SK-N-SH (cell line): ENCODE results near the gene FXYD2. TPM values are rescaled to one million over a fixed set of nuclear protein-coding genes. Genes with fewer than 3 reads are reported as not detected.

Source experiments
- CTCF ChIA-PET: fragments of 300-600, 350-600 bp; formaldehyde crosslinking; extraction: SDS; loops from one replicate; lab custom pipeline; 2021; lab: Yijun Ruan, JAX
- POLR2A ChIA-PET: fragments of 350-600 bp; sonication (Branson Sonifier 250); formaldehyde crosslinking; extraction: SDS; loops from one replicate; lab custom pipeline; 2020; ENCODE audit warnings: antibody characterized with exemption, inconsistent platforms; lab: Yijun Ruan, JAX
- DNase-seq: peaks from one replicate; pipeline ENCODE4 v3.0.0; 2012
- H2AFZ ChIP-seq: fragments of 200-600 bp; sonication (generic); 2 replicates; pipeline ENCODE4 v1.8.1; 2016; ENCODE audit warnings: antibody characterized with exemption, mild to moderate bottlenecking, low read depth
- H3F3A ChIP-seq: fragments of 200-600 bp; sonication (generic); replicated peaks from 2 replicates; pipeline ENCODE3; 2016; ENCODE audit warnings: antibody characterized with exemption, mild to moderate bottlenecking; ENCODE audit not compliant: insufficient read depth
- H3K27ac ChIP-seq, 2 experiments: fragments of 200-500 bp in 1 of 2; fragments of 200-600 bp in 1 of 2; sonication (Bioruptor generic) in 1 of 2; sonication (generic), shearing (Covaris generic) in 1 of 2; 2 replicates each; pipeline versions ENCODE4 v1.5.1 to v1.6.1; 2014 to 2016; ENCODE audit warnings: low read depth in 2 of 2, inconsistent platforms in 1 of 2, low read length in 1 of 2, mild to moderate bottlenecking in 1 of 2, mixed read lengths in 1 of 2
- H3K27me3 ChIP-seq: fragments of 200-600 bp; sonication (generic), shearing (Covaris generic); 2 replicates; pipeline ENCODE4 v1.6.1; 2016; ENCODE audit warnings: mixed run types; ENCODE audit not compliant: insufficient read depth
- H3K36me3 ChIP-seq, 2 experiments: fragments of 200-500 bp in 1 of 2; fragments of 200-600 bp in 1 of 2; sonication (Bioruptor generic) in 1 of 2; sonication (generic) in 1 of 2; replicated peaks in 1 of 2; 2 replicates each; pipeline versions ENCODE3 to v1.5.1; 2014 to 2016; ENCODE audit warnings: low read length in 1 of 2, mild to moderate bottlenecking in 1 of 2; ENCODE audit not compliant: insufficient read depth in 2 of 2, control insufficient read depth in 1 of 2
- H3K4me1 ChIP-seq, 2 experiments: fragments of 200-500 bp in 1 of 2; fragments of 200-600 bp in 1 of 2; sonication (Bioruptor generic) in 1 of 2; sonication (generic), shearing (Covaris generic) in 1 of 2; 2 replicates each; pipeline versions ENCODE4 v1.5.1 to v1.6.1; 2014 to 2016; ENCODE audit warnings: low read depth in 1 of 2, low read length in 1 of 2, mixed run types in 1 of 2; ENCODE audit not compliant: insufficient read depth in 2 of 2, control insufficient read depth in 1 of 2
- H3K4me2 ChIP-seq: fragments of 200-600 bp; sonication (generic), shearing (Covaris generic); 2 replicates; pipeline ENCODE4 v1.6.1; 2017; ENCODE audit warnings: mixed run types
- H3K4me3 ChIP-seq, 2 experiments: fragments of 200-500 bp in 1 of 2; fragments of 200-600 bp in 1 of 2; sonication (Bioruptor generic) in 1 of 2; sonication (generic), shearing (Covaris generic) in 1 of 2; 2 replicates each; pipeline versions ENCODE4 v1.5.1 to v1.8.1; 2014 to 2016; ENCODE audit warnings: low read depth in 2 of 2, inconsistent platforms in 1 of 2, low read length in 1 of 2, mild to moderate bottlenecking in 1 of 2, mixed read lengths in 1 of 2, moderate library complexity in 1 of 2
- H3K79me2 ChIP-seq: fragments of 200-600 bp; sonication (generic); 2 replicates; pipeline ENCODE4 v1.8.1; 2017; ENCODE audit warnings: mild to moderate bottlenecking; ENCODE audit not compliant: insufficient read depth
- H3K9ac ChIP-seq: fragments of 200-600 bp; sonication (generic); 2 replicates; pipeline ENCODE4 v1.6.1; 2017; ENCODE audit warnings: mixed run types
- H3K9me2 ChIP-seq: fragments of 200-600 bp; sonication (generic); 2 replicates; pipeline ENCODE4 v1.6.1; 2017; ENCODE audit warnings: mixed run types
- H3K9me3 ChIP-seq: fragments of 200-600 bp; sonication (generic); 2 replicates; pipeline ENCODE4 v1.6.1; 2017; ENCODE audit warnings: mixed run types, mild to moderate bottlenecking, moderate library complexity
- H4K20me1 ChIP-seq: fragments of 200-600 bp; sonication (generic); 2 replicates; pipeline ENCODE4 v1.6.1; 2017; ENCODE audit warnings: mild to moderate bottlenecking, mixed run types; ENCODE audit not compliant: insufficient read depth
- CHD2 ChIP-seq: fragments of 150-350 bp; IDR thresholded peaks from 2 replicates; pipeline ENCODE4 v1.6.1; 2018; ENCODE audit warnings: low read length; ENCODE audit not compliant: partially characterized antibody
- CTCF ChIP-seq: fragments of 200-600 bp; sonication (generic); IDR thresholded peaks from 2 replicates; pipeline ENCODE4 v1.6.1; 2017; ENCODE audit warnings: antibody characterized with exemption, mild to moderate bottlenecking, moderate library complexity
- FOXM1 ChIP-seq: IDR thresholded peaks from 2 replicates; pipeline ENCODE4 v1.4.0; 2012; ENCODE audit warnings: low read depth, mild to moderate bottlenecking
- GABPA ChIP-seq: IDR thresholded peaks from 2 replicates; pipeline ENCODE4 v1.4.0; 2012; ENCODE audit warnings: low read depth, mild to moderate bottlenecking
- GATA2 ChIP-seq: sonication (generic); formaldehyde crosslinking; IDR thresholded peaks from 2 replicates; pipeline ENCODE4 v1.5.0; 2020; ENCODE audit warnings: mild to moderate bottlenecking, missing genetic modification reagents
- JUND ChIP-seq: IDR thresholded peaks from 2 replicates; pipeline ENCODE4 v1.4.0; 2012
- MAX ChIP-seq: IDR thresholded peaks from 2 replicates; pipeline ENCODE4 v1.4.0; 2012; ENCODE audit warnings: low read depth
- NRF1 ChIP-seq: IDR thresholded peaks from 2 replicates; pipeline ENCODE4 v1.6.1; 2012; ENCODE audit warnings: low read depth, mild to moderate bottlenecking, low read length
- PBX3 ChIP-seq: IDR thresholded peaks from 2 replicates; pipeline ENCODE4; 2012
- POLR2AphosphoS5 ChIP-seq: IDR thresholded peaks from 2 replicates; pipeline ENCODE4 v1.6.1; 2012; ENCODE audit warnings: low read depth, low read length
- REST ChIP-seq: IDR thresholded peaks from 2 replicates; pipeline ENCODE4 v1.6.1; 2012; ENCODE audit warnings: mild to moderate bottlenecking, low read depth, low read length, moderate library complexity
- RFX5 ChIP-seq: IDR thresholded peaks from 2 replicates; pipeline ENCODE4 v1.6.1; 2012; ENCODE audit warnings: mild to moderate bottlenecking, improper control_type of control experiment, low read length
- RXRA ChIP-seq: IDR thresholded peaks from 2 replicates; pipeline ENCODE4 v1.4.0; 2012; ENCODE audit warnings: low read depth, mild to moderate bottlenecking, borderline replicate concordance
- SIN3A ChIP-seq: IDR thresholded peaks from 2 replicates; pipeline ENCODE4 v1.6.1; 2012; ENCODE audit warnings: low read depth, mild to moderate bottlenecking, low read length, moderate library complexity, borderline replicate concordance
- SMC3 ChIP-seq: IDR thresholded peaks from 2 replicates; pipeline ENCODE4 v1.6.1; 2012; ENCODE audit warnings: low read depth, low read length, improper control_type of control experiment
- TAF1 ChIP-seq: IDR thresholded peaks from 2 replicates; pipeline ENCODE4 v1.6.1; 2012; ENCODE audit warnings: low read depth, mild to moderate bottlenecking, low read length, moderate library complexity, borderline replicate concordance
- TCF12 ChIP-seq: IDR thresholded peaks from 2 replicates; pipeline ENCODE4 v1.4.0; 2012
- USF1 ChIP-seq: IDR thresholded peaks from 2 replicates; pipeline ENCODE4 v1.4.0; 2012; ENCODE audit warnings: low read depth, borderline replicate concordance
- YY1 ChIP-seq: IDR thresholded peaks from 2 replicates; pipeline ENCODE4 v1.4.0; 2012; ENCODE audit warnings: low read depth, mild to moderate bottlenecking
- WGBS: methylation state at CpG from one replicate; pipeline ENCODE4 v1.1.6; 2017; ENCODE audit warnings: low lambda C conversion rate; 5-methylcytosine and 5-hydroxymethylcytosine counted together
- polyA plus RNA-seq, 3 experiments: library from polyadenylated mRNA; depleted of rRNA; stranded (reverse); fragments of >200 nt; gene quantifications; 2 replicates each; pipeline ENCODE4 v1.2.3, GENCODE V29; 2012

The FXYD2 gene
- polyA plus RNA-seq, 1 of the 3 experiments (the other 2 are of a cell fraction): not detected

- WGBS: 46% methylated on average over 7 of the region's 12 CpGs
- POLR2A ChIA-PET: no interaction called here
- DNase-seq: no peak
Observed at GRCh38 chr11:117821431-117821830, 3.1 kb downstream of the FXYD2 start.

GRCh38 chr11:117820516-117820915, 4.0 kb downstream of the FXYD2 start:
- Histone ChIP-seq H3K9me3 (no peaks in the 10 kb centered on the region), H3K4me3 (no peak overlapping the region), H3K9me2 (no peaks in the 10 kb centered on the region), H3K27me3 (no peaks in the 10 kb centered on the region), H4K20me1 (no peaks in the 10 kb centered on the region), H2AFZ (no peak overlapping the region), H3K36me3 (no peaks in the 10 kb centered on the region), H3K79me2 (no peaks in the 10 kb centered on the region), H3F3A (no peaks in the 10 kb centered on the region), H3K4me1 (peaks cover 4 to 20% of the 10 kb centered on the region in 2 experiments; a peak in 2 of 4 replicates), H3K27ac (no peak overlapping the region), H3K4me2 (no peak overlapping the region), H3K9ac (no peak overlapping the region)
- DNase-seq: no peak
- POLR2A ChIA-PET: no interaction called here
- TF ChIP-seq TCF12 (no peak), PBX3 (no peak), REST (no peak), YY1 (no peak), RXRA (no peak), GABPA (no peak), SMC3 (no peak), JUND (no peak), GATA2 (CRISPR knock-in tag) (no peak), FOXM1 (no peak), MAX (no peak), CHD2 (no peak), NRF1 (no peak), CTCF (no peak), RFX5 (no peak)
- WGBS: 70% methylated on average over 8 of the region's 10 CpGs
- CTCF ChIA-PET: interaction anchor here (0.6 to 25.9 kb wide), 9 partner anchors 14 to 1907 kb away, joined by 3 to 481 read pairs (median 74); no protein-coding TSS in a partner anchor

More at GRCh38 chr11:117821431-117821830, 3.1 kb downstream of the FXYD2 start:
- peaks cover 0 to 12% of the 10 kb centered on the region in 2 experiments; a peak in 1 of 4 replicates for H3K4me1 ChIP-seq
- H4K20me1 ChIP-seq: no peaks in the 10 kb centered on the region
- H3F3A ChIP-seq: no peaks in the 10 kb centered on the region
- H3K9me2 ChIP-seq: no peaks in the 10 kb centered on the region
- CTCF ChIA-PET: interaction anchor here (0.6 to 25.9 kb wide), 9 partner anchors 12 to 395 kb away, joined by 3 to 481 read pairs (median 8); no protein-coding TSS in a partner anchor
- no peaks in the 10 kb centered on the region for H3K36me3 ChIP-seq
- no peak overlapping the region for H2AFZ ChIP-seq
- no peak overlapping the region for H3K27ac ChIP-seq
- no peaks in the 10 kb centered on the region for H3K27me3 ChIP-seq
- H3K4me2 ChIP-seq: no peak overlapping the region
- no peaks in the 10 kb centered on the region for H3K9me3 ChIP-seq
- no peak overlapping the region for H3K4me3 ChIP-seq
- H3K79me2 ChIP-seq: no peaks in the 10 kb centered on the region
- no peak overlapping the region for H3K9ac ChIP-seq
- no peak for TF ChIP-seq FOXM1
- TF ChIP-seq POLR2AphosphoS5: no peak
- TF ChIP-seq TAF1: no peak
- TF ChIP-seq GATA2 (CRISPR knock-in tag): no peak
- no peak for TF ChIP-seq USF1
- no peak for TF ChIP-seq SIN3A
